Measurements from ENCODE around the gene HMCN2.
"Not testable (repeated sequence)": the region's sequence is repeated elsewhere in the genome, so short reads cannot be mapped to it uniquely, and the experiment has no call there.

The HMCN2 gene

GRCh38 chr9:130244548-130245165 is 20.9 kb upstream of the HMCN2 start:
- DNase-seq (ENCODE audit: low read depth), result no peak
- no peak for TF ChIP-seq CTCF (IDR thresholded peaks at IDR 0.05; ENCODE audit: low read depth, low read length, missing control alignments)
- H3K4me3 ChIP-seq (ENCODE audit: low read depth, low read length), result no peak overlapping the region

- DNase-seq (ENCODE audit: low read depth), result no peak
- H3K4me3 ChIP-seq (ENCODE audit: low read depth, low read length), result no peak overlapping the region
- TF ChIP-seq CTCF (IDR thresholded peaks at IDR 0.05; ENCODE audit: low read depth, low read length, missing control alignments), result no peak
These were observed 20.1 kb upstream of the HMCN2 start for GRCh38 chr9:130245474-130245873.

- TF ChIP-seq CTCF (IDR thresholded peaks at IDR 0.05; ENCODE audit: low read depth, low read length, missing control alignments), result no peak
- no peak for DNase-seq (ENCODE audit: low read depth)
- no peak overlapping the region for H3K4me3 ChIP-seq (ENCODE audit: low read depth, low read length)
These were observed 19.4 kb upstream of the HMCN2 start for GRCh38 chr9:130246126-130246525.

GRCh38 chr9:130254747-130255630 is 10.6 kb upstream of the HMCN2 start:
- TF ChIP-seq CTCF (IDR thresholded peaks at IDR 0.05; ENCODE audit: low read depth, low read length, missing control alignments), result no peak
- no peak for DNase-seq (ENCODE audit: low read depth)
- no peak overlapping the region for H3K4me3 ChIP-seq (ENCODE audit: low read depth, low read length)

- no peak for DNase-seq (ENCODE audit: low read depth)
- TF ChIP-seq CTCF (IDR thresholded peaks at IDR 0.05; ENCODE audit: low read depth, low read length, missing control alignments), result no peak
These were observed 9.9 kb upstream of the HMCN2 start for GRCh38 chr9:130255631-130256134.

GRCh38 chr9:130256644-130257043 is 8.9 kb upstream of the HMCN2 start:
- no peak for DNase-seq (ENCODE audit: low read depth)
- no peak for TF ChIP-seq CTCF (IDR thresholded peaks at IDR 0.05; ENCODE audit: low read depth, low read length, missing control alignments)

More at GRCh38 chr9:130255631-130256134, 9.9 kb upstream of the HMCN2 start:
- no peak overlapping the region for H3K4me3 ChIP-seq (ENCODE audit: low read depth, low read length)

GRCh38 chr9:130258137-130258536 is 7.4 kb upstream of the HMCN2 start:
- not testable (repeated sequence) for H3K4me3 ChIP-seq (ENCODE audit: low read depth, low read length); DNase-seq (ENCODE audit: low read depth)

More at GRCh38 chr9:130256644-130257043, 8.9 kb upstream of the HMCN2 start:
- H3K4me3 ChIP-seq (ENCODE audit: low read depth, low read length), result no peak overlapping the region
